ENCODE measurements around the gene ZNF691.

ZNF691 gene

GRCh38 chr1:42822800-42823392 is 23.5 kb upstream of the ZNF691 start:
- peaks cover 5% of the 10 kb centered on the region for H3K27me3 Mint-ChIP-seq (ENCODE audit: low read depth)
- H3K36me3 Mint-ChIP-seq (ENCODE audit: low read depth), result peaks cover 2% of the 10 kb centered on the region
- H3K9me3 Mint-ChIP-seq, result no peaks in the 10 kb centered on the region
- H3K4me3 Mint-ChIP-seq, result no peak overlapping the region
- H3K27ac Mint-ChIP-seq, result no peak overlapping the region
- H3K4me1 Mint-ChIP-seq (ENCODE audit: low read depth), result peaks cover 7% of the 10 kb centered on the region

- H3K9me3 Mint-ChIP-seq, result no peaks in the 10 kb centered on the region
- no peak overlapping the region for H3K4me3 Mint-ChIP-seq
- no peak overlapping the region for H3K27ac Mint-ChIP-seq
- no peaks in the 10 kb centered on the region for H3K36me3 Mint-ChIP-seq (ENCODE audit: low read depth)
- peaks cover 4% of the 10 kb centered on the region for H3K4me1 Mint-ChIP-seq (ENCODE audit: low read depth)
- H3K27me3 Mint-ChIP-seq (ENCODE audit: low read depth), result no peaks in the 10 kb centered on the region
Measured at GRCh38 chr1:42824481-42825035, 21.9 kb upstream of the ZNF691 start.

DNA sequence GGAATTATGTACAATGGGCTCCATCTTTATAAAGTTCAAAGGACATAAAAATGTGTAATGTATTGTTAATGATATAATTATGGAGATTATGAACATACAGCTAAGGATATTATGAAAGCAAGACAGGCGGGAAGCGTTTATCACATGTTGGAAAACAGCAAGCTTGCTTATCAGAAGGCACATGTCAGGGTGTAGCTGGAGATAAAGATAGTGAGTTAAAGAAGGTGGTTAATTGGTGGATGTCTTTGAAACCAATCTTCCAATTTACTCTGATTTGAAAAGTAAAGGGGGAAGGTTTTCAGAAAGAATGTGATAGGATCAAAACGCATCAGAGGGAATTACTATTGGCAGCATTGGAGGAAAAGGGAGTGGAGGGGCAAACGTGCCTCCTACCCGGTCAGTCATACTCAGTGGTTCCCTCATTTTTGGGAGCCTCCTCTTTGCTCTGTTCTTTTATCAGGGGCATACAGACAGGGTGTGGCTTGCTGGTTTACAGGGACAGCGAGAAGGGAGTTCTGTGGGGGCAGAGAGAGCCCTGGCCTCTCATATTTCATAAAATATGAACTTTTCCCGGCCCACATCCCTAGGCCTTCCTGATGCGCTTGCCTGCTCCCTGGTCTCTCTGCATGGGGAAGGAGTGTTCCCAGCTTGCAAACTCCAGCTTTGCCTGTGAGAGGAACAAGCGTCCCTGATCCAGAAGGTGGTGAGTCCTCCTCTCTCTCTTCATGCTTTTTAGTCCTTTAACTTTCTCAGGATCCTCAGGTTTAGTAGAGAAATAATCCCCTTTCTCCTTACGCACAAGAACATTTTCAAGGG is 21.2 kb upstream of the ZNF691 start:
- peaks cover 4% of the 10 kb centered on the region for H3K4me1 Mint-ChIP-seq (ENCODE audit: low read depth)

DNA sequence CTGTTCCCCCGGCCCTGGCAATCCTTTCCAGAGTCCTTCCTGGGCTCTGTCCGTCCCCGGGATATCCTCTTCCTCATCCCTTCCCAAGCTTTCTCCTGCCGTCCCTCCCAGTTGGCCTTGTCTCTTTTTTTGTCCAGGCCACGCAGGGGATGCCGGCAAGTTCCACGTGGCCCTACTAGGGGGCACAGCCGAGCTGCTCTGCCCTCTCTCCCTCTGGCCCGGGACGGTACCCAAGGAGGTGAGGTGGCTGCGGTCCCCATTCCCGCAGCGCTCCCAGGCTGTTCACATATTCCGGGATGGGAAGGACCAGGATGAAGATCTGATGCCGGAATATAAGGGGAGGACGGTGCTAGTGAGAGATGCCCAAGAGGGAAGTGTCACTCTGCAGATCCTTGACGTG is 15.8 kb upstream of the ZNF691 start:
- H3K4me3 Mint-ChIP-seq, result no peak overlapping the region
- H3K27me3 Mint-ChIP-seq (ENCODE audit: low read depth), result no peaks in the 10 kb centered on the region
- no peaks in the 10 kb centered on the region for H3K4me1 Mint-ChIP-seq (ENCODE audit: low read depth)
- no peaks in the 10 kb centered on the region for H3K9me3 Mint-ChIP-seq
- no peak overlapping the region for H3K27ac Mint-ChIP-seq
- no peaks in the 10 kb centered on the region for H3K36me3 Mint-ChIP-seq (ENCODE audit: low read depth)

More for the DNA sequence above, 21.2 kb upstream of the ZNF691 start:
- H3K27ac Mint-ChIP-seq, result no peak overlapping the region
- H3K4me3 Mint-ChIP-seq, result no peak overlapping the region
- no peaks in the 10 kb centered on the region for H3K9me3 Mint-ChIP-seq
- H3K27me3 Mint-ChIP-seq (ENCODE audit: low read depth), result no peaks in the 10 kb centered on the region
- H3K36me3 Mint-ChIP-seq (ENCODE audit: low read depth), result no peaks in the 10 kb centered on the region

DNA sequence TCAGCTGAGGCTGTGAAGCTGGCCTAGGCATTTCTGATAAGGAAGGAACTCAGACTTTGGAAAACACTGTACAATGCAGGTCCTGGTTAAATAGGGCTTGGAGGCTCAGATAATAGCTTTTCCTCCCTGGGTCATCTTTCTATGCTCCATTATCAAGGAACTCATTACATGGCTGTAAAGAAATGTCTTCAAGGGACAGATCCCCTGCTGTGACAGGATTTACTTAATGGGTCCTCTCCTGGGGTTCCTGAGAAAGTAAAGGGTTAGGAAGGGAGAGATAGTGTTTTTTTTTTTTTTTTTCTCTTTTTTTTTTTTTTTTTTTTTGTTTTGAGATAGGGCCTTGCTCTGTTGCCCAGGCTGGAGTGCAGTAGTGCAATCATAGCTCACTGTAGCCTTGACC is 15.1 kb upstream of the ZNF691 start:
- no peak overlapping the region for H3K4me3 Mint-ChIP-seq
- H3K4me1 Mint-ChIP-seq (ENCODE audit: low read depth), result no peaks in the 10 kb centered on the region
- no peaks in the 10 kb centered on the region for H3K27me3 Mint-ChIP-seq (ENCODE audit: low read depth)
- no peaks in the 10 kb centered on the region for H3K9me3 Mint-ChIP-seq
- H3K27ac Mint-ChIP-seq, result no peak overlapping the region
- H3K36me3 Mint-ChIP-seq (ENCODE audit: low read depth), result no peaks in the 10 kb centered on the region

DNA sequence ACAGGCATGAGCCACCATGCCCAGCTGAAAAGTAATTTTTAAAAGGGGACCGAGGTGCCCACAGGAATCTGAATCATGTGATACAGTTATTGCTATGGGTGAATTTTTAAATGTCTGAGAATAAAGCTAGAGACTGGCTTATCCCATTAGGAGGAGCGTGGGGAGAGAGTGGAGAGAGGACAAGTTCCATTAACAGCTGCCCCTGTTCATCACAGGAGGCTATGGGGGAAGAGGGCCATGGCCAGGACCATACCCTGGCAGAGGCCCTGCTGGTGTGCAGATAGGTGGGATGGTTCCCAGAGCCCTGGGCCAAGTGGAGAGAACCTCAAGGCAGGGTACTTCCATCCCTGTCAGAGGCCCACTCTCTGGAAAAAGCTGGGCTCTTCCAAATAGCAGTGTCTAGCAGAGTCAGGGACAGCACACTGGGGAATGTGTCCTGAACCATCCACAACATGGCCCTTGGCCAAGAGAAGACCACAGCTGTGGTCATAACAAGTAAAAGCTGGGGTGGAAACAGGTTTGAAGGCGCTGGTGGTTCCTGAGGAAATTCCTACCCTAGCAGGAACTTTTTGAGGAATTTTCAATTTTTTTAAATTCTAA is 13.7 kb upstream of the ZNF691 start:
- H3K27me3 Mint-ChIP-seq (ENCODE audit: low read depth), result no peaks in the 10 kb centered on the region
- no peaks in the 10 kb centered on the region for H3K9me3 Mint-ChIP-seq
- no peaks in the 10 kb centered on the region for H3K4me1 Mint-ChIP-seq (ENCODE audit: low read depth)
- no peak overlapping the region for H3K4me3 Mint-ChIP-seq
- H3K36me3 Mint-ChIP-seq (ENCODE audit: low read depth), result no peaks in the 10 kb centered on the region
- H3K27ac Mint-ChIP-seq, result no peak overlapping the region

DNA sequence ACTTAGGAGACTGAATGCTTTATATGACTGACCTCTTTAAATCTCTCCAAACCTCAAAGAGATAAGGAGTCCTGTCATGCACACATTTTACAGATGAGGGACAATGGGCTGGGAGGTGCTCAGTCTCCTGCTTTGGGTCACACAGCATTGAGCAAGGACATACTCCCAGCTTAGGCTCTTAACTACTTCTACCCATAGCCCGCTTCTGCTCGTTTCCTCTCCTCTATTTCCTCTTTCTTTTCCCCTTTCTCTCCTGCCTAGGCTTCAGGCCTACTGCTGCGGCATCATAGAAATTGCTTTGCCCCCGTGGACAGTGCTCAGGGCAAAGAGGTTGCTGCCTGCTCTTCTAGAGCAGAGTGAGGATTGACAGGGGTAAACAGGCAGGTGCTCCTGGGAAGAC is 12.4 kb upstream of the ZNF691 start:
- Mint-ChIP-seq H3K4me3 (no peak overlapping the region), H3K9me3 (no peaks in the 10 kb centered on the region), H3K4me1 (ENCODE audit: low read depth) (no peaks in the 10 kb centered on the region), H3K27me3 (ENCODE audit: low read depth) (no peaks in the 10 kb centered on the region), H3K36me3 (ENCODE audit: low read depth) (no peaks in the 10 kb centered on the region), H3K27ac (no peak overlapping the region)

- no peaks in the 10 kb centered on the region for H3K4me1 Mint-ChIP-seq (ENCODE audit: low read depth)
- H3K36me3 Mint-ChIP-seq (ENCODE audit: low read depth), result no peaks in the 10 kb centered on the region
- H3K9me3 Mint-ChIP-seq, result no peaks in the 10 kb centered on the region
- no peak overlapping the region for H3K27ac Mint-ChIP-seq
- H3K4me3 Mint-ChIP-seq, result no peak overlapping the region
- no peaks in the 10 kb centered on the region for H3K27me3 Mint-ChIP-seq (ENCODE audit: low read depth)
Measured at GRCh38 chr1:42834803-42835202, 11.6 kb upstream of the ZNF691 start.

- no peaks in the 10 kb centered on the region for H3K27me3 Mint-ChIP-seq (ENCODE audit: low read depth)
- no peaks in the 10 kb centered on the region for H3K9me3 Mint-ChIP-seq
- no peaks in the 10 kb centered on the region for H3K4me1 Mint-ChIP-seq (ENCODE audit: low read depth)
- H3K4me3 Mint-ChIP-seq, result no peak overlapping the region
- H3K27ac Mint-ChIP-seq, result no peak overlapping the region
- no peaks in the 10 kb centered on the region for H3K36me3 Mint-ChIP-seq (ENCODE audit: low read depth)
Measured at GRCh38 chr1:42835422-42835821, 11.0 kb upstream of the ZNF691 start.

- Mint-ChIP-seq H3K27ac (no peak overlapping the region), H3K4me1 (ENCODE audit: low read depth) (no peaks in the 10 kb centered on the region), H3K36me3 (ENCODE audit: low read depth) (no peaks in the 10 kb centered on the region), H3K27me3 (ENCODE audit: low read depth) (no peaks in the 10 kb centered on the region), H3K4me3 (no peak overlapping the region), H3K9me3 (no peaks in the 10 kb centered on the region)
Measured at GRCh38 chr1:42837709-42838108, 8.7 kb upstream of the ZNF691 start.

DNA sequence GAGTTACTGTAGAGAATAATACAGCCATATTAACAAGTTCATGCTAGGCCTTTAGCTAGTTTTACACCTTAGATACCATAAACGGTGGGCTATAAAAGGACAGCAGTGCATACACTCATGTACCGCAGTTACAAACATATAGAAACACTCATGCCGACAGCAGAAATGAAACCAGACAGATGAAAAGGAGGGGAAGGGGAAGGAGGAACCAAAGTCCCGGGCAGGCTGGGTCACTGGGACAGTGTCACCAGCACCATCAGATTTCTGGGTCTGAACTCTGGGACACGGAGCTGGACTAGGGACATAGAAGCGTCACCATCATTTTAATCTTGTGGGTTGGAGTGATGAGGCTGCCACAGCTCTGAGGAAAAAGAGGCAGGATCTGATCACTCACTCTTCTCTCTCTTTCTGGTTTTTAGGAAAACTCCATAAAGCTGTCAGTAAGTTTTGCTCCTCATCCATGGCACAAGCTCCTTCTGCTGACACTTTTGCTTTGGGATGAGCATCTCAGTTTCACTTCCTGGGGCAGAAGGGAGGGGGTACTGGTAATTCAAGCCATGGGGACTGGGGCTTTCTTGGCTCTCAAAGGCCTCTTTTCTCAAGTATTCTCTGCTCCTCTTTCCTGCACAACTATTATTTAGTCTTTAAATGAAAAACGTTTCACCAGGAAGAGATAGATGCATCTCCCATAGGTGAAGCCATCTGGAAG is 7.8 kb upstream of the ZNF691 start:
- H3K4me3 Mint-ChIP-seq, result no peak overlapping the region
- H3K36me3 Mint-ChIP-seq (ENCODE audit: low read depth), result peaks cover 2% of the 10 kb centered on the region
- H3K4me1 Mint-ChIP-seq (ENCODE audit: low read depth), result no peaks in the 10 kb centered on the region
- no peak overlapping the region for H3K27ac Mint-ChIP-seq
- H3K27me3 Mint-ChIP-seq (ENCODE audit: low read depth), result no peaks in the 10 kb centered on the region
- no peaks in the 10 kb centered on the region for H3K9me3 Mint-ChIP-seq

GRCh38 chr1:42841010-42841409 is 5.4 kb upstream of the ZNF691 start:
- Mint-ChIP-seq H3K4me3 (no peak overlapping the region), H3K9me3 (no peaks in the 10 kb centered on the region), H3K36me3 (ENCODE audit: low read depth) (peaks cover 2% of the 10 kb centered on the region), H3K27ac (no peak overlapping the region), H3K4me1 (ENCODE audit: low read depth) (peaks cover 3% of the 10 kb centered on the region), H3K27me3 (ENCODE audit: low read depth) (no peaks in the 10 kb centered on the region)

GRCh38 chr1:42841440-42842147 is 4.8 kb upstream of the ZNF691 start:
- Mint-ChIP-seq H3K9me3 (no peaks in the 10 kb centered on the region), H3K27me3 (ENCODE audit: low read depth) (no peaks in the 10 kb centered on the region), H3K36me3 (ENCODE audit: low read depth) (peaks cover 2% of the 10 kb centered on the region), H3K4me1 (ENCODE audit: low read depth) (peaks cover 5% of the 10 kb centered on the region), H3K27ac (no peak overlapping the region), H3K4me3 (no peak overlapping the region)

GRCh38 chr1:42844592-42845140 is 1.7 kb upstream of the ZNF691 start:
- H3K36me3 Mint-ChIP-seq (ENCODE audit: low read depth), result peaks cover 12% of the 10 kb centered on the region
- no peak overlapping the region for H3K27ac Mint-ChIP-seq

More at GRCh38 chr1:42844592-42845140, 1.7 kb upstream of the ZNF691 start:
- Mint-ChIP-seq H3K27me3 (ENCODE audit: low read depth) (no peaks in the 10 kb centered on the region), H3K4me3 (no peak overlapping the region), H3K4me1 (ENCODE audit: low read depth) (peaks cover 22% of the 10 kb centered on the region), H3K9me3 (no peaks in the 10 kb centered on the region)
